ENCODE measurements around the gene ZNF587. TPM values are rescaled to one million over a fixed set of nuclear protein-coding genes. Genes with fewer than 3 reads are reported as not detected.
"Not testable (repeated sequence)": the region's sequence is repeated elsewhere in the genome, so short reads cannot be mapped to it uniquely, and the experiment has no call there.

ZNF587 gene
- polyA plus RNA-seq, 1 experiment = 15.7 TPM

GRCh38 chr19:57850553-57851017 is 926 bp downstream of the ZNF587 start:
- CTCF ChIA-PET = no interaction called here
- TF ChIP-seq CTCF (IDR thresholded peaks at IDR 0.05; ENCODE audit: low read depth, low read length) = no peak
- Histone ChIP-seq H3K9me3 (ENCODE audit: control insufficient read depth, insufficient read depth, low read length) (no peaks in the 10 kb centered on the region; the same call in 1 of the 2 replicates), H3K27me3 (ENCODE audit: control insufficient read depth, insufficient read depth, low read length) (no peaks in the 10 kb centered on the region), H3K27ac (ENCODE audit: low read depth, low read length) (no peak overlapping the region), H3K4me3 (ENCODE audit: low read depth, low read length) (peak overlapping the region; percentile 89)
- POLR2A ChIA-PET = interaction anchor here (1.0 kb wide), 1 partner anchor 46 kb away, joined by 3 read pairs; no protein-coding TSS in a partner anchor
- DNase-seq (ENCODE audit: low read depth, low spot score) = no peak

GRCh38 chr19:57851812-57852603 is 2.3 kb downstream of the ZNF587 start:
- H3K27me3 ChIP-seq (ENCODE audit: control insufficient read depth, insufficient read depth, low read length); DNase-seq (ENCODE audit: low read depth, low spot score); POLR2A ChIA-PET; H3K27ac ChIP-seq (ENCODE audit: low read depth, low read length); H3K9me3 ChIP-seq (ENCODE audit: control insufficient read depth, insufficient read depth, low read length); CTCF ChIA-PET; H3K4me3 ChIP-seq (ENCODE audit: low read depth, low read length): not testable (repeated sequence)

GRCh38 chr19:57854117-57854516 is 4.5 kb downstream of the ZNF587 start:
- CTCF ChIA-PET; H3K9me3 ChIP-seq (ENCODE audit: control insufficient read depth, insufficient read depth, low read length); POLR2A ChIA-PET; H3K4me3 ChIP-seq (ENCODE audit: low read depth, low read length); DNase-seq (ENCODE audit: low read depth, low spot score); H3K27ac ChIP-seq (ENCODE audit: low read depth, low read length); H3K27me3 ChIP-seq (ENCODE audit: control insufficient read depth, insufficient read depth, low read length): not testable (repeated sequence)

GRCh38 chr19:57862351-57862750 is 12.7 kb downstream of the ZNF587 start:
- H3K27me3 ChIP-seq (ENCODE audit: control insufficient read depth, insufficient read depth, low read length); CTCF ChIA-PET; DNase-seq (ENCODE audit: low read depth, low spot score); H3K27ac ChIP-seq (ENCODE audit: low read depth, low read length); H3K4me3 ChIP-seq (ENCODE audit: low read depth, low read length): not testable (repeated sequence)
- peaks cover 47% of the 10 kb centered on the region for H3K9me3 ChIP-seq (ENCODE audit: control insufficient read depth, insufficient read depth, low read length)
- POLR2A ChIA-PET = interaction anchor here (0.6 kb wide), 1 partner anchor 37 kb away, joined by 3 read pairs; no protein-coding TSS in a partner anchor

GRCh38 chr19:57867868-57868492 is 18.3 kb downstream of the ZNF587 start:
- no peak overlapping the region for H3K4me3 ChIP-seq (ENCODE audit: low read depth, low read length)
- DNase-seq (ENCODE audit: low read depth, low spot score) = no peak
- no peak overlapping the region for H3K27ac ChIP-seq (ENCODE audit: low read depth, low read length)
- TF ChIP-seq CTCF (IDR thresholded peaks at IDR 0.05; ENCODE audit: low read depth, low read length) = no peak
- CTCF ChIA-PET = no interaction called here
- H3K9me3 ChIP-seq (ENCODE audit: control insufficient read depth, insufficient read depth, low read length) = peaks cover 61% of the 10 kb centered on the region
- POLR2A ChIA-PET = interaction anchor here (1.1 kb wide), 1 partner anchor 23 kb away, joined by 3 read pairs; no protein-coding TSS in a partner anchor
- H3K27me3 ChIP-seq (ENCODE audit: control insufficient read depth, insufficient read depth, low read length) = no peaks in the 10 kb centered on the region

GRCh38 chr19:57869655-57870054 is 20.0 kb downstream of the ZNF587 start:
- H3K9me3 ChIP-seq (ENCODE audit: control insufficient read depth, insufficient read depth, low read length) = peaks cover 69% of the 10 kb centered on the region

GRCh38 chr19:57870225-57870624 is 20.6 kb downstream of the ZNF587 start:
- H3K9me3 ChIP-seq (ENCODE audit: control insufficient read depth, insufficient read depth, low read length) = peaks cover 70% of the 10 kb centered on the region
- CTCF ChIA-PET = no interaction called here

More at GRCh38 chr19:57869655-57870054, 20.0 kb downstream of the ZNF587 start:
- H3K27me3 ChIP-seq (ENCODE audit: control insufficient read depth, insufficient read depth, low read length); H3K27ac ChIP-seq (ENCODE audit: low read depth, low read length); DNase-seq (ENCODE audit: low read depth, low spot score); POLR2A ChIA-PET; H3K4me3 ChIP-seq (ENCODE audit: low read depth, low read length); CTCF ChIA-PET: not testable (repeated sequence)

More at GRCh38 chr19:57870225-57870624, 20.6 kb downstream of the ZNF587 start:
- Histone ChIP-seq H3K27me3 (ENCODE audit: control insufficient read depth, insufficient read depth, low read length) (no peaks in the 10 kb centered on the region), H3K27ac (ENCODE audit: low read depth, low read length) (no peak overlapping the region), H3K4me3 (ENCODE audit: low read depth, low read length) (no peak overlapping the region)
- POLR2A ChIA-PET = no interaction called here
- DNase-seq (ENCODE audit: low read depth, low spot score) = no peak
- TF ChIP-seq CTCF (IDR thresholded peaks at IDR 0.05; ENCODE audit: low read depth, low read length) = no peak
